ENCODE measurements around the gene SF3B3.
"Not testable (repeated sequence)": the region's sequence is repeated elsewhere in the genome, so short reads cannot be mapped to it uniquely, and the experiment has no call there.

SF3B3 gene

GRCh38 chr16:70512456-70512855, 11.2 kb upstream of the SF3B3 start:
- DNase-seq (ENCODE audit: low spot score) = no peak

- DNase-seq (ENCODE audit: low spot score) = no peak
Measured at GRCh38 chr16:70520612-70521297, 2.9 kb upstream of the SF3B3 start.

- no peak for DNase-seq (ENCODE audit: low spot score)
Measured at GRCh38 chr16:70522216-70523075, 1.2 kb upstream of the SF3B3 start.

GRCh38 chr16:70523076-70523742, 407 bp upstream of the SF3B3 start, which contains the start of gene COG4:
Gene COG4, minus strand, starts transcription at chr16:70523554. Its CDS starts 11 bp downstream, at chr16:70523543.
- peak; percentile 81 for DNase-seq (ENCODE audit: low spot score)

- DNase-seq (ENCODE audit: low spot score) = peak; percentile 35
Measured at GRCh38 chr16:70524399-70524825, 796 bp downstream of the SF3B3 start.

GRCh38 chr16:70526403-70526802, 2.8 kb downstream of the SF3B3 start:
- DNase-seq (ENCODE audit: low spot score) = no peak

GRCh38 chr16:70527315-70527996, 3.8 kb downstream of the SF3B3 start:
- no peak for DNase-seq (ENCODE audit: low spot score)

- peak; percentile 75 for DNase-seq (ENCODE audit: low spot score)
Measured at GRCh38 chr16:70529051-70529777, 5.6 kb downstream of the SF3B3 start.

- DNase-seq (ENCODE audit: low spot score) = not testable (repeated sequence)
Measured at GRCh38 chr16:70529954-70530353, 6.3 kb downstream of the SF3B3 start.

- no peak for DNase-seq (ENCODE audit: low spot score)
Measured at GRCh38 chr16:70534971-70535370, 11.4 kb downstream of the SF3B3 start.

GRCh38 chr16:70540994-70541393, 17.4 kb downstream of the SF3B3 start:
- no peak for DNase-seq (ENCODE audit: low spot score)

GRCh38 chr16:70544548-70544947, 20.9 kb downstream of the SF3B3 start:
- DNase-seq (ENCODE audit: low spot score) = no peak

- no peak for DNase-seq (ENCODE audit: low spot score)
Measured at GRCh38 chr16:70548936-70549335, 25.3 kb downstream of the SF3B3 start.

GRCh38 chr16:70550082-70550481, 26.5 kb downstream of the SF3B3 start:
- no peak for DNase-seq (ENCODE audit: low spot score)

GRCh38 chr16:70551788-70552187, 28.2 kb downstream of the SF3B3 start:
- no peak for DNase-seq (ENCODE audit: low spot score)

- no peak for DNase-seq (ENCODE audit: low spot score)
Measured at GRCh38 chr16:70552675-70553074, 29.1 kb downstream of the SF3B3 start.

GRCh38 chr16:70553645-70554044, 30.0 kb downstream of the SF3B3 start:
- DNase-seq (ENCODE audit: low spot score) = peak; percentile 13

GRCh38 chr16:70556063-70556462, 32.4 kb downstream of the SF3B3 start:
- DNase-seq (ENCODE audit: low spot score) = no peak

GRCh38 chr16:70561623-70562022, 38.0 kb downstream of the SF3B3 start:
- no peak for DNase-seq (ENCODE audit: low spot score)

- DNase-seq (ENCODE audit: low spot score) = no peak
Measured at GRCh38 chr16:70563636-70564035, 40.0 kb downstream of the SF3B3 start.

- DNase-seq (ENCODE audit: low spot score) = no peak
Measured at GRCh38 chr16:70565053-70565452, 41.4 kb downstream of the SF3B3 start.
